ENCODE results near the gene EMILIN2.

Gene EMILIN2

GRCh38 chr18:2923464-2923863 lies 76.7 kb downstream of the EMILIN2 start:
- intact Hi-C loops (cut with DNase I), result no loop called here
- peak in 1 of 42 donors; percentile 5 for DNase-seq

- peak in 2 of 42 donors; percentile 27 to 33 for DNase-seq
- intact Hi-C loops (cut with DNase I), result no loop called here
Measured at GRCh38 chr18:2924920-2925319, 78.1 kb downstream of the EMILIN2 start.

- DNase-seq, result peak in 1 of 42 donors; percentile 7
- intact Hi-C loops (cut with DNase I), result no loop called here
Measured at GRCh38 chr18:2926528-2926927, 79.7 kb downstream of the EMILIN2 start.

GRCh38 chr18:2927745-2928144 lies 80.9 kb downstream of the EMILIN2 start:
- DNase-seq, result peak in 1 of 42 donors; percentile 23
- intact Hi-C loops (cut with DNase I), result no loop called here

- peak in 14 of 42 donors; percentile 22 to 83 (median 63) for DNase-seq
Measured at GRCh38 chr18:2932247-2933181, 85.7 kb downstream of the EMILIN2 start.

GRCh38 chr18:2933995-2934394 lies 87.2 kb downstream of the EMILIN2 start:
- no peak for DNase-seq
- intact Hi-C loops (cut with DNase I), result loop anchor here (5.0 to 10.0 kb wide), 3 partner anchors 128 to 313 kb away; partner anchors contain the start of gene MYL12A

More at GRCh38 chr18:2932247-2933181, 85.7 kb downstream of the EMILIN2 start:
- intact Hi-C loops (cut with DNase I), result loop anchor here (5.0 to 10.0 kb wide), 3 partner anchors 130 to 315 kb away; partner anchors contain the start of gene MYL12A

GRCh38 chr18:2935438-2936192 lies 88.8 kb downstream of the EMILIN2 start:
- no peak for DNase-seq
- intact Hi-C loops (cut with DNase I), result loop anchor here (10.0 kb wide), 1 partner anchor 219 kb away; no protein-coding TSS in a partner anchor

- intact Hi-C loops (cut with DNase I), result loop anchor here (10.0 kb wide), 1 partner anchor 215 kb away; no protein-coding TSS in a partner anchor
- DNase-seq, result no peak
Measured at GRCh38 chr18:2939317-2939716, 92.5 kb downstream of the EMILIN2 start.

GRCh38 chr18:2948038-2948437 lies 101.2 kb downstream of the EMILIN2 start:
- DNase-seq, result peak in 1 of 42 donors; percentile 10
- intact Hi-C loops (cut with DNase I), result no loop called here

- intact Hi-C loops (cut with DNase I), result no loop called here
- no peak for DNase-seq
Measured at GRCh38 chr18:2952605-2953004, 105.8 kb downstream of the EMILIN2 start.

GRCh38 chr18:2953935-2954653 lies 107.3 kb downstream of the EMILIN2 start:
- DNase-seq, result no peak
- intact Hi-C loops (cut with DNase I), result no loop called here

GRCh38 chr18:2954869-2955645 lies 108.3 kb downstream of the EMILIN2 start:
- DNase-seq, result no peak
- intact Hi-C loops (cut with DNase I), result no loop called here

GRCh38 chr18:2956056-2956455 lies 109.2 kb downstream of the EMILIN2 start:
- intact Hi-C loops (cut with DNase I), result no loop called here
- no peak for DNase-seq

- intact Hi-C loops (cut with DNase I), result no loop called here
- DNase-seq, result no peak
Measured at GRCh38 chr18:2958819-2959298, 112.1 kb downstream of the EMILIN2 start.

GRCh38 chr18:2959341-2959740 lies 112.5 kb downstream of the EMILIN2 start:
- DNase-seq, result no peak
- intact Hi-C loops (cut with DNase I), result no loop called here

- intact Hi-C loops (cut with DNase I), result no loop called here
- no peak for DNase-seq
Measured at GRCh38 chr18:2960983-2961696, 114.3 kb downstream of the EMILIN2 start.

- intact Hi-C loops (cut with DNase I), result no loop called here
- DNase-seq, result peak in 10 of 42 donors; percentile 12 to 58 (median 42)
Measured at GRCh38 chr18:2961821-2962220, 115.0 kb downstream of the EMILIN2 start.

Measured in head of caudate nucleus (tissue), 42 donors.